Stimulated activated CD4-positive, alpha-beta T cell treated with anti-CD3 and anti-CD28 coated beads, Interleukin-15, amount 100 ng/mL, for 24 hours (primary cell): ENCODE results near the gene TMEM52B.
"Not testable (repeated sequence)": the region's sequence is repeated elsewhere in the genome, so short reads cannot be mapped to it uniquely, and the experiment has no call there.

ENCODE experiments used
- DNase-seq: peaks from one replicate; pipeline ENCODE4 v3.0.0-alpha.2; 2020

The TMEM52B gene

GRCh38 chr12:10171973-10172728 lies 6.7 kb upstream of the TMEM52B start, which contains the start of gene OLR1:
Gene OLR1, minus strand, starts transcription at chr12:10172132. Its CDS starts 55 bp downstream, at chr12:10172077.
- no peak for DNase-seq

- no peak for DNase-seq
Measured at GRCh38 chr12:10174986-10175614, 3.7 kb upstream of the TMEM52B start.

- DNase-seq, result no peak
Measured at GRCh38 chr12:10175846-10176636, 2.8 kb upstream of the TMEM52B start.

DNA sequence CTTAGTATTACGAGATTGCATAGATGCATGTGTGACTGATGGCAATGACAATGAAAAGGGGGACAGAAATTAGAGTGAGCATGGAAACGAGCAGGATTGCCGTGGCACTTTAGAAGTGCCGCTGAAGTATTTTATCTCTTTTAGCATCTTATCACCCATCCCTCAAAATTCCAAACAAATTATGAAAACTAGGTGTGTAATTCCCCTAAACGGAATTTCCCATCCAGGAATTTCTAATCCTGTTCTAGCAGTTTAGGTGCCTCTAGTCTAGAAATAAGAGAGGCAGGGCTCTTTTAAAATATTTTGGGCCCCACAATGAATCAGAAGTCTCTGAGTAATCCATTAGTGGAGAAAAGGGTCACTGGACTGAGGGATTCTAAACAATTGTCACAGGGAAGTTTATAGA lies 947 bp downstream of the TMEM52B start:
- no peak for DNase-seq

DNA sequence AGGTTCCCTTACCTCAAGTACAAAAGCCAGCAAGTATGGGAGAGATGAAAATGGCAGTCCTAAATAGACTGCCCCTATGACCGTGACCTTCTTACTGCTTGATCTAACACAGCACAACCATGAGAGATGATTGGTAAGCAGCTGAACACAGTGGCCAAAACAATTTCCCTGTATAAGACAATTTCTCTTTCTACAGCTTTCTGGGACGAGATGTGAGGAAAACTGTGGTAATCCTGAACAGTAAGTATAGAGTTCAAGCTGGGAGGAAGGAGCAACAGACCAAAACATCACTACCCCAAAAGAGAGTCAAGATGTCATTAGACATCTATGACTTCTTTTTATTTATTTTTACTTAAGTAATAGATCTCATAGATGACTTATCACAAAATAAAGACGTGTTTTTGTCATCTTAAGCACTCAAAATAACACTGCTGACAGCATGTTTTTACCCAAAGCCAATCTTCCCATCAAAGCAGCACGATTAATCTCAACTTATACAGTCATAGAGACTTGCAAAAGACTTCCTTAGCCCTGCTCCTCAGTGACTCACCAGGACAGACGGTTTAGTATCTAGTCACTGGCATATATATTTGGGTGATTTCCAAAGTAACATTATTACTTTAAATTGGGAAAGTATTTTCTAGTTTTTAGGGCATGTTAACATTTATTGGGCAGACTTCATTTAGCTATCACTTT lies 3.7 kb downstream of the TMEM52B start:
- no peak for DNase-seq

DNA sequence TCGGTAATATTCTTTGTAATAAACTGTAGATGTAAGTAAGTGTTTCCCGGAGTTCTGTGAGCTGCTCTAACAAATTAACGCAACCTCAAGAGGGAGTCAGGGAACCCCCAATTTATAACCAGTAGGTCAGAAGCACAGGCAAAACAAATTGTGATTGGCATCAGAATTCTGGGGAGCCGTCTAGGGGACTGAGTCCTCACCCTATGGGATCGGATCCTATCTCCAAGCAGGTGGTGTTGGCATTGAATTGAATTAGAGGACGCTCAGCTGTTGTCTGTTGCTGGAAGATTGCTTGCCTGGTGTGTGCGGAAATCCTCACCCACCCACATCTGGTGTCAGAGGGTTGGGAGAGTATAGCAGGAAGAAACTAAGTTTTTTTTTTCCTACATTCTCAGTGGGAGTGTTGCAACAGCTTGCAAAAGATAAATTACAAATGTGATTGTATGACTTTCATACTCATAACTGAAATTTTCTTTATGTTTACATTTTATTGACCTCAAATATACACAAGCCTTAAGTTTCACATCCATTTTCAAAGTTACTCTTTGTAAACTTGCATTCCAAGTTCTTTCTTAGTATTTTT lies 5.5 kb downstream of the TMEM52B start:
- no peak for DNase-seq

DNA sequence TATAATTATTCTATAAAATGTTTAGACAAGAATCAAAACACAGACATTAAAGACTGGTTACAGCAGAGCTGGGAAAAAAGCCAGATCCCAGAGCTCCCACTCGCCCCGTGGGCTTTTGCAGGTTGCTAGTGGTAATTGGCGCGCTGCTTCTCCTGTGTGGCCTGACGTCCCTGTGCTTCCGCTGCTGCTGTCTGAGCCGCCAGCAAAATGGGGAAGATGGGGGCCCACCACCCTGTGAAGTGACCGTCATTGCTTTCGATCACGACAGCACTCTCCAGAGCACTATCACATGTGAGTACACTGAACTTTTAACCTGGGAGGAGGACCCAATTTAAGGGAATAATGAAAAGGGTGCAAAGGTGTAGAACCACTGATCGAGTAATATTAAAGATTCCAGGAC lies 7.5 kb downstream of the TMEM52B start:
- DNase-seq, result no peak

GRCh38 chr12:10186958-10187357 lies 8.1 kb downstream of the TMEM52B start:
- not testable (repeated sequence) for DNase-seq

- DNase-seq, result no peak
Measured at GRCh38 chr12:10189653-10190052, 10.8 kb downstream of the TMEM52B start.

DNA sequence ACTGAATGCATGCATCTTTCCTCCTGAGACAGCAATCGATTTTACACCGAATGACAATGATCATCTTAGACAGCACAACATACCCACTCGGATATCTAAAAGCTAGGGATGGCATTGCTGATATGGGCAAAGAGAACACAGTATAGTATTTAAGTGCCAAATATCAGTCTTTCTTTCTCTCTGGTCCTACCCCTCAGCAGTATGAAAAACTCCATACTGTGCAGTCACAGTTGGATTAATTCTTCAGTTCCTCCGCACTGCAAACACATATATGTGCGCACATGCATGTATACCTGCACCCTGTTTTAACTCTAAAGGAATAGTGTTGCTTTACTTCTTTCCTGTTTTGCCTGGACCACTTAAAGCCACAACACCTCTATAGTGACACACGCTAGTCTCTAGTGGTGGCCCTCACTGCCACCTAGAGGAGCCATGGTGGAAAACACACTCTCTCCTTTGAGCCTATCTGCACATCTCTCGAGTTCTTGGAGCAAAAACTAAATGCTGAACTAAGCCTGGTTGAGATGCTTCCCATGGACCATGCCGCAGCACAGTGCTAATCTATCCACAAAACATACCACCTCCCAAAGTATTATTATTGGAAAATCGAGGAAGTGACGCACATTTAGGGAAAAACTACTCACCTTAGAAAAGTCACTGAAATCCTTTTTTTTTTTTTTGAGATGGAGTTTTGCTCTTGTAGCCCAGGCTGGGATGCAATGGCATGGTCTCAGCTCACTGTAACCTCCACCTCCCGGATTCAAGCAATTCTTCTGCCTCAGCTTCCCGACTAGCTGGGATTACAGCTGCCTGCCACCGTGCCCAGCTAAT lies 11.9 kb downstream of the TMEM52B start:
- DNase-seq, result peak; percentile 49

GRCh38 chr12:10191865-10192264 lies 13.0 kb downstream of the TMEM52B start:
- DNase-seq, result no peak

- no peak for DNase-seq
Measured at GRCh38 chr12:10194160-10194670, 15.4 kb downstream of the TMEM52B start.

DNA sequence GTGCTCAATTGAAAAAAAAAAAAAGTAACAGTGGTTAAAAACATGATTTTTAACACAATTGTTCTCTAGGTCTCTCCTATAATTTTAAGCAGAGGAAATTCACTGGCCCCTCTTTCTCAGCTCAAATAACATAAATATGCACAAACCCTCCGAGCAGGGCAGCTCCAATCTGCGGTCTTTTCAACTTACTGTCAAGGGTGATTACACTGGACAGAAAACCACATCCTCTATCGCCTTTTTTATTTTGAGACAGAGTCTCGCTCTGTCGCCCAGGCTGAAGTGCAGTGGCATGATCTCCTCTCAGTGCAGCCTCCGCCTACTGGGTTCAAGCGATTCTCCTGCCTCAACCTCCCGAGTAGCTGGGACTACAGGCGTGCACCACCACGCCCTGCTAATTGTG lies 17.4 kb downstream of the TMEM52B start:
- DNase-seq, result no peak

GRCh38 chr12:10197879-10198278 lies 19.0 kb downstream of the TMEM52B start:
- DNase-seq, result no peak

GRCh38 chr12:10204495-10204894 lies 25.7 kb downstream of the TMEM52B start:
- DNase-seq, result not testable (repeated sequence)

GRCh38 chr12:10205220-10205807 lies 26.5 kb downstream of the TMEM52B start:
- no peak for DNase-seq

- DNase-seq, result no peak
Measured at GRCh38 chr12:10207136-10207535, 28.3 kb downstream of the TMEM52B start.

DNA sequence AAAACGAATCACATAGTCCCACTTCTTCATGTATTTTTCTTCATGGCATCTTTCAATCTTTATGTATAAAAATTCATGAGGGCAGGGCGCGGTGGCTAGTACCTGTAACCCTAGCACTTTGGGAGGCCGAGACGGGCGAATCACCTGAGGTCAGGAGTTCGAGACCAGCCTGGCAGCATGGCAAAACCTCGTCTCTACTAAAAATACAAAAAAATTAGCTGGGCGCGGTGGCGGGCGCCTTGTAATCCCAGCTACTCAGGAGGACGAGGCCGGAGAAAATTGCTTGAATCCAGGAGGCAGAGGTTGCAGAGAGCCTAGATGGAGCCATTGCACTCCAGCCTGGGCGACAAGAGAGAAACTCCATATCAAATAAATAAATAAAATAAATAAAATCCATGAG lies 31.4 kb downstream of the TMEM52B start:
- DNase-seq, result no peak

DNA sequence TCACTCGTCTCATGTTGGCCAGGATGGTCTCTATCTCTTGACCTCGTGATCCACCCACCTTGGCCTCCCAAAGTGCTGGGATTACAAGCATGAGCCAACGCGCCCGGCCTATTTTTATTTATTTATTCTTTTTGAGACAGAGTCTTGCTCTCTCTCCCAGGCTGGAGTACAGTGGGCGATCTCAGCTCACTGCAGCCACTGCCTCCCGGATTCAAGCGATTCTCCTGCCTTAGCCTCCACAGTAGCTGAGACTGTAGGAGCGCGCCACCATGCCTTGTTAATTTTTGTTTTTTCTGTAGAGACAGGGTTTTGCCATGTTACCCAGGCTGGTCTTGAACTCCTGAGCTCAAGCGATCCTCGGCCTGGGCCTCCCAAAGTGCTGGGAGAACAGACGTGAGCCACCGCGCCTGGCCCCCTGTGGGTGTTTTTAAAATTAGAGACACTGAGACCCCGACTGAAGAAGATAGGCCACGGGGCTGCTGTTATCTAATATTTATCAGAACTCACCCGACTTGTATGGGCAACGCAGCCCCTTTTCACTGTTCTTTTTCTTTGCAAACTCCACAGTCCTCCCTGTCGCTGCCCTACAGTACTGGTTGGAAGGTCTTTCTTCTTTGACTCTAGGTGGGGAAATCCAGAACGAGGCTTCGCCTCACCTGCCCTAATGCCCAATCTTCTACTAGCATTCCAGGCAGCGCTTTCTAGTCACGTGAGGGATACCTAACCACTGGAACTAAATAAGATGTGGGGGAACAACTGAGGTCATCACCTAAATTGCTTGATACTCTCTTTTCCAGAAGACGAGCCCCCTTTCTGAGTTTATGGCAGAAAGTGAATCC lies 32.5 kb downstream of the TMEM52B start:
- no peak for DNase-seq
